K562 (cell line): ENCODE results near the gene TUBA3C. TPM values are rescaled to one million over a fixed set of nuclear protein-coding genes. Genes with fewer than 3 reads are reported as not detected.

Experiments used
- CXXC5 ChIP-seq: fragments of 250-450 bp; sonication (Bioruptor Pico); IDR thresholded peaks from 2 replicates; pipeline ENCODE4 v1.8.0; 2022; ENCODE audit warnings: inconsistent platforms, mild to moderate bottlenecking, moderate library complexity
- E2F3 ChIP-seq: fragments of 250-450 bp; sonication (Bioruptor Pico); IDR thresholded peaks from 2 replicates; pipeline ENCODE4 v1.4.0; 2020; ENCODE audit warnings: mild to moderate bottlenecking
- FOXP1 ChIP-seq: sonication (generic); formaldehyde crosslinking; IDR thresholded peaks from 2 replicates; pipeline ENCODE4 v1.8.0; 2022; ENCODE audit warnings: mild to moderate bottlenecking, missing genetic modification reagents
- HDAC2 ChIP-seq: fragments of 450-650 bp; IDR thresholded peaks from 2 replicates; pipeline ENCODE4 v1.6.1; 2016; ENCODE audit warnings: mild to moderate bottlenecking
- MBD1 ChIP-seq: fragments of 250-450 bp; sonication (Bioruptor Pico); IDR thresholded peaks from 2 replicates; pipeline ENCODE4 v1.8.0; 2022; ENCODE audit warnings: inconsistent platforms
- NR2C2 ChIP-seq, 2 experiments: fragments of 200-800 bp in 1 of 2; sonication (Bioruptor generic) in 1 of 2; sonication (generic) in 1 of 2; formaldehyde crosslinking in 1 of 2; IDR thresholded peaks; 2 replicates each; pipeline versions ENCODE4 v1.6.1 to v1.8.0; 2016 to 2022; ENCODE audit warnings: mild to moderate bottlenecking in 1 of 2, missing compliant biosample characterization in 1 of 2, missing genetic modification characterization in 1 of 2, missing genetic modification reagents in 1 of 2
- NRF1 ChIP-seq, 2 experiments: fragments of 450-650 bp; IDR thresholded peaks in 1 of 2; conservative IDR thresholded peaks in 1 of 2; 2 replicates each; pipeline ENCODE4 v1.6.1; 2014; ENCODE audit warnings: mild to moderate bottlenecking in 2 of 2
- POLR3G ChIP-seq: IDR thresholded peaks from 2 replicates; pipeline ENCODE4 v1.6.1; 2011; ENCODE audit not compliant: insufficient read length, insufficient replicate concordance; ENCODE audit errors: extremely low read depth
- TFAP4 ChIP-seq: sonication (generic); formaldehyde crosslinking; IDR thresholded peaks from 2 replicates; pipeline ENCODE4 v1.8.0; 2022; ENCODE audit warnings: missing genetic modification reagents, mild to moderate bottlenecking, moderate library complexity, borderline replicate concordance
- USF1 ChIP-seq: sonication (generic); formaldehyde crosslinking; IDR thresholded peaks from 2 replicates; pipeline ENCODE4 v1.9.0; 2022; ENCODE audit warnings: mild to moderate bottlenecking, missing genetic modification reagents
- ZHX1 ChIP-seq: fragments of 150-350 bp; conservative IDR thresholded peaks from 2 replicates; pipeline ENCODE4 v1.6.1; 2014; ENCODE audit warnings: low read length
- ZNF175 ChIP-seq: fragments of 200-800 bp; sonication (Bioruptor generic); IDR thresholded peaks from 2 replicates; pipeline ENCODE4 v1.6.1; 2016; ENCODE audit warnings: low read depth, mild to moderate bottlenecking, missing genetic modification characterization, missing compliant biosample characterization
- ZNF431 ChIP-seq: sonication (generic); formaldehyde crosslinking; IDR thresholded peaks from 2 replicates; pipeline ENCODE4 v1.8.0; 2022; ENCODE audit warnings: mild to moderate bottlenecking, missing genetic modification reagents
- polyA plus RNA-seq, 8 experiments: library from polyadenylated mRNA; depleted of rRNA in 4 of 8; stranded (reverse) in 5 of 8; unstranded in 3 of 8; fragments of >200 nt; fragmentation: Nextera tagmentation in 2 of 8; fragmentation: Illumina TruSeq in 1 of 8; extraction: Ambion mirVana in 2 of 8; extraction: Trizol in 1 of 8; gene quantifications; 2 replicates each; pipeline versions ENCODE4 v1.2.1 to v1.2.3, GENCODE V29; 2011 to 2014; ENCODE audit warnings: inconsistent platforms in 1 of 8, missing spikeins in 1 of 8
- total RNA-seq, 7 experiments: library from RNA; depleted of rRNA in 6 of 7; stranded (reverse); fragments of >200 nt in 6 of 7; fragmentation: Illumina TruSeq in 2 of 7; extraction: Trizol in 2 of 7; gene quantifications; 2 replicates each; pipeline versions ENCODE4 v1.2.1 to v1.2.3, GENCODE V29; 2011 to 2021; ENCODE audit warnings: low replicate concordance in 1 of 7

TUBA3C gene
- total and polyA plus RNA-seq, 9 of the 15 experiments (the other 6 are each of a cell fraction or from before 2014, with no cell fraction given), result 0.10 to 4.2 (median 2.2) TPM

- no peak for TF ChIP-seq ZNF431 (CRISPR knock-in tag)
- TF ChIP-seq NR2C2 (CRISPR knock-in tag; IDR thresholded peaks at IDR 0.05), result peak; percentile 45; the same call in 1 of the 2 replicates
- TF ChIP-seq NR2C2 (tag; IDR thresholded peaks at IDR 0.05), result peak; percentile 73
- 0 out of 2 replicates have a peak, but pooled peaks have one; percentile 48 for TF ChIP-seq TFAP4 (CRISPR knock-in tag)
- TF ChIP-seq NRF1 (conservative IDR thresholded peaks at IDR 0.05 in 1 of 2, IDR thresholded peaks at IDR 0.05 in 1 of 2), result peak; percentile 73 to 78
- TF ChIP-seq E2F3 (CRISPR knock-in tag), result peak; percentile 74
- TF ChIP-seq FOXP1 (CRISPR knock-in tag), result no peak
- TF ChIP-seq ZHX1, result no peak
- TF ChIP-seq ZNF175 (CRISPR knock-in tag), result no peak
- TF ChIP-seq HDAC2, result no peak
- no peak for TF ChIP-seq USF1
- no peak for TF ChIP-seq POLR3G
- TF ChIP-seq MBD1 (CRISPR knock-in tag), result no peak
- TF ChIP-seq CXXC5 (CRISPR knock-in tag), result peak; percentile 25; the same call in 1 of the 2 replicates
Measured at GRCh38 chr13:19181621-19182485, at the start of gene TUBA3C (continued).
